Measurements from ENCODE around the gene GRK3.
A peak's percentile ranks its signal among the peaks of the same experiment; 100 is the strongest.

Gene GRK3

GRCh38 chr22:25741692-25742626, 177.5 kb downstream of the GRK3 start, which contains the start of gene MYO18B:
Gene MYO18B, plus strand, starts transcription at chr22:25742188. Its CDS starts 18,905 bp downstream, at chr22:25761093.
- no peak for DNase-seq

- no peak for DNase-seq
These were observed 178.6 kb downstream of the GRK3 start for GRCh38 chr22:25742918-25743708.

- no peak for DNase-seq
These were observed 180.2 kb downstream of the GRK3 start for GRCh38 chr22:25744694-25745093.

- no peak for DNase-seq
These were observed 181.0 kb downstream of the GRK3 start for GRCh38 chr22:25745341-25746011.

- DNase-seq: peak; percentile 63
These were observed 181.5 kb downstream of the GRK3 start for GRCh38 chr22:25746012-25746373.

- no peak for DNase-seq
These were observed 182.9 kb downstream of the GRK3 start for GRCh38 chr22:25747245-25747944.

- DNase-seq: no peak
These were observed 183.7 kb downstream of the GRK3 start for GRCh38 chr22:25748140-25748539.

- no peak for DNase-seq
These were observed 184.2 kb downstream of the GRK3 start for GRCh38 chr22:25748704-25749103.

- peak; percentile 95 for DNase-seq
These were observed 185.1 kb downstream of the GRK3 start for GRCh38 chr22:25749420-25750169.

GRCh38 chr22:25750569-25751173, 186.2 kb downstream of the GRK3 start:
- DNase-seq: no peak

GRCh38 chr22:25751174-25751581, 186.7 kb downstream of the GRK3 start:
- no peak for DNase-seq

GRCh38 chr22:25752615-25753214, 188.2 kb downstream of the GRK3 start:
- no peak for DNase-seq

- no peak for DNase-seq
These were observed 188.8 kb downstream of the GRK3 start for GRCh38 chr22:25753252-25753651.

- DNase-seq: no peak
These were observed 190.2 kb downstream of the GRK3 start for GRCh38 chr22:25754527-25755202.

GRCh38 chr22:25757686-25758085, 193.2 kb downstream of the GRK3 start:
- no peak for DNase-seq

GRCh38 chr22:25758316-25758715, 193.8 kb downstream of the GRK3 start:
- DNase-seq: no peak

GRCh38 chr22:25759825-25760231, 195.4 kb downstream of the GRK3 start:
- DNase-seq: no peak

- no peak for DNase-seq
These were observed 195.8 kb downstream of the GRK3 start for GRCh38 chr22:25760294-25760693.

- DNase-seq: no peak
These were observed 196.5 kb downstream of the GRK3 start for GRCh38 chr22:25760848-25761595.

GRCh38 chr22:25762147-25762546, 197.7 kb downstream of the GRK3 start:
- no peak for DNase-seq

All from activated CD4-positive, alpha-beta T cell treated with anti-CD3 and anti-CD28 coated beads, Interleukin-2, amount 50 U/mL, for 16 hours (primary cell).